ENCODE data around the gene ANKRD9. TPM values are rescaled to one million over a fixed set of nuclear protein-coding genes. Genes with fewer than 3 reads are reported as not detected.

The ANKRD9 gene
- total and polyA plus RNA-seq, 2 of the 13 experiments (the other 11 are each of a cell fraction or from before 2014, with no cell fraction given): 10.0 to 15.0 TPM

GRCh38 chr14:102525219-102525928 is 15.8 kb upstream of the ANKRD9 start (continued):
- peak; percentile 8; the same call in 1 of the 2 replicates for TF ChIP-seq ZNF580 (CRISPR knock-in tag; IDR thresholded peaks at IDR 0.05; ENCODE audit: borderline replicate concordance, low read depth)
- no peak for TF ChIP-seq ZBED4 (CRISPR knock-in tag; IDR thresholded peaks at IDR 0.05; ENCODE audit: borderline replicate concordance)
- no peak for TF ChIP-seq ZNF468 (CRISPR knock-in tag; IDR thresholded peaks at IDR 0.05)
- no peak; the same call in 1 of the 2 replicates for TF ChIP-seq GABPB1 (CRISPR knock-in tag; IDR thresholded peaks at IDR 0.05)
- TF ChIP-seq ZUFSP (CRISPR knock-in tag; IDR thresholded peaks at IDR 0.05; ENCODE audit: borderline replicate concordance): no peak
- no peak for TF ChIP-seq CEBPB (IDR thresholded peaks at IDR 0.05; ENCODE audit: borderline replicate concordance, low read depth, low read length)
- TF ChIP-seq NFE2L1 (CRISPR knock-in tag; IDR thresholded peaks at IDR 0.05; ENCODE audit: borderline replicate concordance): no peak
- TF ChIP-seq ZNF431 (CRISPR knock-in tag; IDR thresholded peaks at IDR 0.05; ENCODE audit: borderline replicate concordance, low read depth): no peak
- TF ChIP-seq SETDB1 (CRISPR knock-in tag; IDR thresholded peaks at IDR 0.05; ENCODE audit: borderline replicate concordance): no peak
- no peak for TF ChIP-seq RNF219 (CRISPR knock-in tag; IDR thresholded peaks at IDR 0.05)
- TF ChIP-seq PHB2 (IDR thresholded peaks at IDR 0.05; ENCODE audit: partially characterized antibody): no peak
- no peak for TF ChIP-seq DBP (CRISPR knock-in tag; IDR thresholded peaks at IDR 0.05; ENCODE audit: not compliant biosample characterization)
- TF ChIP-seq ZNF530 (CRISPR knock-in tag; IDR thresholded peaks at IDR 0.05; ENCODE audit: low read depth): no peak
- TF ChIP-seq YY1 (IDR thresholded peaks at IDR 0.05; ENCODE audit: insufficient read depth, insufficient replicate concordance, low read depth, low read length): no peak
- no peak for TF ChIP-seq ARID2 (CRISPR knock-in tag; IDR thresholded peaks at IDR 0.05; ENCODE audit: borderline replicate concordance)
- TF ChIP-seq SIN3B (IDR thresholded peaks at IDR 0.05; ENCODE audit: low read length): no peak
- TF ChIP-seq UBTF (CRISPR knock-in tag; IDR thresholded peaks at IDR 0.05): no peak; the same call in 1 of the 2 replicates
